Panc1 (cell line): ENCODE data around the gene PXN.

Source experiments
- POLR2AphosphoS5 ChIP-seq: IDR thresholded peaks from 2 replicates; pipeline ENCODE4 v1.6.1; 2012; ENCODE audit warnings: mild to moderate bottlenecking, low read depth, low read length, moderate library complexity
- SIN3A ChIP-seq: IDR thresholded peaks from 2 replicates; pipeline ENCODE4 v1.6.1; 2012; ENCODE audit warnings: low read depth, mild to moderate bottlenecking, low read length, moderate library complexity, borderline replicate concordance; ENCODE audit not compliant: insufficient read depth

DNA sequence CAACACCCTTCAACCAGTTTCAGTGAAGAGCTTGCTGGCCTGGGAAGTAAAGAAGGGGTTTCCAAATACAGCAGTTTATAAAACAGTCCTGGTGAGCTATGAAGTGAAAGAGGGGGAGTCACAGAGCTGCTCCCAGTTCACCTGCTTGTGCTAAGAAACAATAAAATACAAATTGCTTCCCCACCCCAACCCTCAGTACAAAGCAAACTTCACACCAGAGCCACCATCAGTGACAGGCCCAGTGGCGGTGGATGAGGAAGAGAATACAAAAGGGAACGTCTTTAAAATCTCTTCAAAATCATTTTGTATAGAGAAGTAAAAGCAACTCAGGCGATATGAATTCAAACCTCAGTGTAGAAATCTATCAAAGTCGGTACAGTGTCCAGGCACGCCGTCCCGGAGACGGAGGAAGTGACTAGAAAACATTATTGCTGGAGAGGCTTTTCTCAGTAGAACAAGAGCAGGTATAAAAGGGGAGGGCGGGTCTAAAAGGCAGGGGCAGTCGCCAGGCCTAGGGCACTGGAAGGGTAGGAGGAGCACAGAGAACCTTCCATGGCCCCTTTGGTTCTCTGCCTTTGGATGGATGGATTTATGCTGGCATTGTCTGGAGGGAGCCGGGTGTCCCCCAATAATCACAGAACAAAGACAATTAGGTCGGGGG is 54.2 kb downstream of the PXN start:
- TF ChIP-seq SIN3A (no peak), POLR2AphosphoS5 (peak; percentile 23; the same call in 1 of the 2 replicates)
